NB4 (cell line): ENCODE results near the gene G0S2.

Source experiments
- CTCF ChIP-seq: IDR thresholded peaks from one replicate; pipeline ENCODE4 v1.5.1; 2012; ENCODE audit warnings: low read depth, low read length
- MAX ChIP-seq: IDR thresholded peaks from 2 replicates; pipeline ENCODE4 v1.6.1; 2011; ENCODE audit warnings: low read depth, low read length
- POLR2A ChIP-seq: IDR thresholded peaks from 2 replicates; pipeline ENCODE4 v1.6.1; 2011; ENCODE audit warnings: mild to moderate bottlenecking; ENCODE audit not compliant: insufficient read length; ENCODE audit errors: extremely low read depth

- no peak for TF ChIP-seq CTCF
- TF ChIP-seq POLR2A: no peak
- no peak for TF ChIP-seq MAX
Measured at GRCh38 chr1:209673631-209674417, 1.4 kb upstream of the G0S2 start.
